ENCODE results near the gene SLC5A6. TPM values are rescaled to one million over a fixed set of nuclear protein-coding genes. Genes with fewer than 3 reads are reported as not detected.

The SLC5A6 gene
- total RNA-seq: 66.7 and 70.8 TPM in 2 replicates
- long read RNA-seq, transcript SLC5A6-201 (17 exons, 3,231 nt): major isoform, 54 of 272 reads
- long read RNA-seq, partial matches to known transcripts: 37 of 272 reads
- long read RNA-seq, other reads (novel, unspliced or antisense): 181 of 272 reads

DNA sequence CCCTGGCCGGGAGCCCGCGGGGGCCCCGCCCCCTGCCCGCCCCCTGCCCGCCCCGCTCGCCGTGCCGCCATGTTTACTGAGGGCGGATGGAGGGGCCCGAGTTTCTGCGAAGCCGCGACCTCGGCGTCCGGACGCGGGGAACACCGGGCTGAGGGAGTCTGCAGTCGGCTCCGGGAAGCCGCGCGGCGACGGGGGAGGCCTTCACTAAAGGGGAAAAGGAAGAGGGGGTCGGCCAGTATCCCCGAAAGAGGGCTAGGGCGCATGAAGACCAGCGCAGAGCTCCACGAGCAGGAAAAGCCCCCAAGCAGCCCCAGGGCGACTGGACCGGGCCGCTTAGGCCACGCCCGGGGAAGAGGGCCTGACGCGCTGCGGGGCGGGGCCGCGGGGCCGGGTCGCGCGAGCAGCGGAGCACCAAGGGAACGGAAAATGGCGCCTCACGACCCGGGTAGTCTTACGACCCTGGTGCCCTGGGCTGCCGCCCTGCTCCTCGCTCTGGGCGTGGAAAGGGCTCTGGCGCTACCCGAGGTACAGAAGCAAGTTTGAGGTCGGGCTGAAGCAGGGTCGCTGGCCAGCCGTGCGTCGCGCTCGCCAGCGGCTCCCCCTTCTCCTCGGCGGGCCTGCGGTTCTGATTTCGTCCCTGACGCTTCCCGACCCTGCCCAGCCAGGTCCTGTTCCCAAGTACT is at the start of gene SLC5A6, which contains the start of gene ATRAID:
Gene SLC5A6, minus strand, starts transcription at position 326 of the 683 bp plus-strand sequence. CDS start 4,618 bp downstream, outside the sequence.
Gene ATRAID, plus strand, starts transcription at position 99 of the 683 bp plus-strand sequence. Its CDS starts 328 bp downstream, at position 427.
- Mint-ChIP-seq H3K4me3 (ENCODE audit: low read depth) (peak within 1 kb of the TSS; percentile 88), H3K4me1 (ENCODE audit: low read depth) (peaks cover 18% of the 10 kb centered on the region), H3K27me3 (no peaks in the 10 kb centered on the region), H3K36me3 (ENCODE audit: insufficient read depth) (peaks cover 2% of the 10 kb centered on the region), H3K9me3 (ENCODE audit: low read depth) (no peaks in the 10 kb centered on the region), H3K27ac (peak within 1 kb of the TSS; percentile 99)
- DNase-seq (ENCODE audit: low spot score, unreplicated experiment): peak; percentile 76
- TF ChIP-seq, protein P1, sequence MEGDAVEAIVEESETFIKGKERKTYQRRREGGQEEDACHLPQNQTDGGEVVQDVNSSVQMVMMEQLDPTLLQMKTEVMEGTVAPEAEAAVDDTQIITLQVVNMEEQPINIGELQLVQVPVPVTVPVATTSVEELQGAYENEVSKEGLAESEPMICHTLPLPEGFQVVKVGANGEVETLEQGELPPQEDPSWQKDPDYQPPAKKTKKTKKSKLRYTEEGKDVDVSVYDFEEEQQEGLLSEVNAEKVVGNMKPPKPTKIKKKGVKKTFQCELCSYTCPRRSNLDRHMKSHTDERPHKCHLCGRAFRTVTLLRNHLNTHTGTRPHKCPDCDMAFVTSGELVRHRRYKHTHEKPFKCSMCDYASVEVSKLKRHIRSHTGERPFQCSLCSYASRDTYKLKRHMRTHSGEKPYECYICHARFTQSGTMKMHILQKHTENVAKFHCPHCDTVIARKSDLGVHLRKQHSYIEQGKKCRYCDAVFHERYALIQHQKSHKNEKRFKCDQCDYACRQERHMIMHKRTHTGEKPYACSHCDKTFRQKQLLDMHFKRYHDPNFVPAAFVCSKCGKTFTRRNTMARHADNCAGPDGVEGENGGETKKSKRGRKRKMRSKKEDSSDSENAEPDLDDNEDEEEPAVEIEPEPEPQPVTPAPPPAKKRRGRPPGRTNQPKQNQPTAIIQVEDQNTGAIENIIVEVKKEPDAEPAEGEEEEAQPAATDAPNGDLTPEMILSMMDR (IDR thresholded peaks at IDR 0.05; ENCODE audit: unreplicated experiment): no peak

DNA sequence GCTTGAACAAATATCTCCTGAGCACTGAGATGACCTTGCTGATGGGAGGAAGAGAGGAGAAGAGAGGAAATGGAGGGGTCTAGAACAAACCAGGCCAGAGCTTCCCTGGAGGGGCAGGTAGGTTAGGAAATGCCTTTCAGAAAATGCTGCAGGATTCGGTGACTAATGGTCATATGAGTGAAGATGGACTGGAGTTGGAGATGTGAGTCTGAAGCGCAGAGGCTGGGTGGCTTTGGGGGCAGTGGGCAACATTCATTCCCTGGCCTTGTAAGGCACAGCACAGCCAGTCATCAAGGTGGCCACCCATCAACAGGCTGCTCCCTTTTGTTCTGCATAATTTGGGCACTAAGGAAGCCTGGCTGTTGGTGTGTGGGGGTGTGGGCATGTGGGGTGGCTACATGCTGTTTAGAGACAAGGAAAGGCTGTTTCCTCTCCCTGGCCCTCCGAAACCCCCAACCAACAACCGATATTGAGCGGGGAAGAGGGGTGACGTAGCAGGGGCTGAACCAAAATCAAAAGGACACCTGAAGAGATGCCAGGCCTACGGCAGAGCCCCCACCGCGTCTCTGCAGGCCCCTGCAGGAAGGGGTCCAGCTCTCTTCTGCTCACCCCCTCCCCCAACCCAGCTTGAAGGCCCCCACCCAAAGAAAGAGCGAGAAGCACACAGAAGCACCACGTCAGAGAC is 49.3 kb upstream of the SLC5A6 start:
- TF ChIP-seq, protein P1 (IDR thresholded peaks at IDR 0.05; ENCODE audit: unreplicated experiment): no peak
- Mint-ChIP-seq H3K27me3 (peaks cover 62% of the 10 kb centered on the region), H3K4me1 (ENCODE audit: low read depth) (peaks cover 11% of the 10 kb centered on the region), H3K36me3 (ENCODE audit: insufficient read depth) (no peaks in the 10 kb centered on the region), H3K9me3 (ENCODE audit: low read depth) (no peaks in the 10 kb centered on the region), H3K27ac (no peak overlapping the region), H3K4me3 (ENCODE audit: low read depth) (peak overlapping the region; percentile 58)
- no peak for DNase-seq (ENCODE audit: low spot score, unreplicated experiment)

DNA sequence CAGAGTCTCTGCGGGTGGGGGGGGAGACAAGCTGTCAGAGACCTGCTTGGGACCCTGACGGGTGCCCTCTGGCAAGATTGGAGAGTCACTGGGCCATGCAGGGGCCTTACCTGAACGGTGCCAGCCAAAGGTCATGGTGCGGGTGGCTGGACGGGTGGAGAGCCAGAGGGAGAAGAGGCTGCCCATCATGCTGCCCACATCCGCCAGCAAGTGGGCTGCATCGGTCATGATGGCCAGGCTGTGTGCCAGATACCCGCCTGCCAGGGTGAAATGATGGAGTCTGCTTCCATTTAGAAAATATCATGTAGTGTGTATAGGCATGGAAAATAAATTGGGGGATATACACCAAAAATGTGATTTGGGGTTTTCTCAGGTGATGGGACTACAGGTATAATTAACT is 46.0 kb upstream of the SLC5A6 start:
- Mint-ChIP-seq H3K4me3 (ENCODE audit: low read depth) (no peak overlapping the region), H3K9me3 (ENCODE audit: low read depth) (no peaks in the 10 kb centered on the region), H3K36me3 (ENCODE audit: insufficient read depth) (no peaks in the 10 kb centered on the region), H3K27ac (no peak overlapping the region), H3K4me1 (ENCODE audit: low read depth) (peaks cover 3% of the 10 kb centered on the region), H3K27me3 (peaks cover 70% of the 10 kb centered on the region)
- TF ChIP-seq, protein P1 (IDR thresholded peaks at IDR 0.05; ENCODE audit: unreplicated experiment): no peak
- no peak for DNase-seq (ENCODE audit: low spot score, unreplicated experiment)

DNA sequence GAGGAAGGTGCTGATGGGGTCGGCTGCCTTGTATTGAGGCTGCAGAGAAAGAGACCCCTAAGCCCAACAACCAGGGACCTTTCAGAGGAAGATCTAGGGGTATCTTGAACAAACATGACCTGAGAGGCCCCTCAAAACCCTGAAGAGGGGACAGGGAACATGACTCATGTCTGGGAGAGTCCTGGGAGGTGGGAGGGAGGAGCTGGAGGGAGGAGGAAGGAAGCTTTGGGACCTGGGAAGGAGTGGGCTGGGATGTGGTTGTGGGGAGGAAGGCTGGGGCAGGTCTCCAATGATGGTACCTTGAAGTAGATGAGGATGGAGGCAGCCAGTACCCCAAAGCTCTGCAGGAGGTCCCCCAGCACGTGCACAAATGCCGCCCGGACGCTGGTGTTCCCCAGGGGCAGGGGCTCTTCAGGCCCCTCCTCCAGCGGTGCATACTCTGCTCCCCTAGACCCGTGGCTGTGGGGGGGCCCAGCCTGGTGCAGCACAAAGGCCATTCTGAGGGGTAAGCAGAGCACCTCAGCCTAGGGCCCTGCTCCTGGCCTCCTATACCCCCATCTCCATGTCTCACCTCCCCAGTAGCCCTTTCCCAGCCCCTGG is 44.9 kb upstream of the SLC5A6 start:
- TF ChIP-seq, protein P1 (IDR thresholded peaks at IDR 0.05; ENCODE audit: unreplicated experiment): no peak
- Mint-ChIP-seq H3K4me1 (ENCODE audit: low read depth) (peaks cover 3% of the 10 kb centered on the region), H3K27me3 (peaks cover 71% of the 10 kb centered on the region), H3K36me3 (ENCODE audit: insufficient read depth) (no peaks in the 10 kb centered on the region), H3K27ac (no peak overlapping the region), H3K9me3 (ENCODE audit: low read depth) (no peaks in the 10 kb centered on the region), H3K4me3 (ENCODE audit: low read depth) (no peak overlapping the region)
- DNase-seq (ENCODE audit: low spot score, unreplicated experiment): no peak

DNA sequence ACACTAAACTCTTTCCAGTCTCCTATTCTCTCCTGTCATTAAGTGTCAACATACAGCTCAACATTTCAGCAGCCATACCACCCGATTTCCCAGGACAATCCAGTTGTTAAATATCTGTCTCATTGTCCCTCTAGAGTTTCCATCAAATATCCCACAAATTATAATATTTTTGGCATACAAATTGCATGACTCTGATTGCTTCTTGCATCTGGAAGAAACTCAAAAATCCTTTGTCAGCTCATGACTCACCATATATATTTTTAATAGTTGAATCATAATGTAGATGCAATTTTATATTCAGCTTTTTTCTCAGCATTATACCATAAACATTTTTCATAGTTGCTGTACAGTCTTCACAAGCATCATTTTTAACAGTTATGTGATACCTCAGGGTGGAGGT is 43.6 kb upstream of the SLC5A6 start:
- H3K27ac Mint-ChIP-seq: no peak overlapping the region
- no peak for DNase-seq (ENCODE audit: low spot score, unreplicated experiment)
- no peaks in the 10 kb centered on the region for H3K9me3 Mint-ChIP-seq (ENCODE audit: low read depth)
- H3K27me3 Mint-ChIP-seq: peaks cover 72% of the 10 kb centered on the region
- TF ChIP-seq, protein P1 (IDR thresholded peaks at IDR 0.05; ENCODE audit: unreplicated experiment): no peak
- no peaks in the 10 kb centered on the region for H3K36me3 Mint-ChIP-seq (ENCODE audit: insufficient read depth)
- no peaks in the 10 kb centered on the region for H3K4me1 Mint-ChIP-seq (ENCODE audit: low read depth)
- no peak overlapping the region for H3K4me3 Mint-ChIP-seq (ENCODE audit: low read depth)
